ENCODE data around the gene CDK5R1.

Gene CDK5R1

GRCh38 chr17:32494621-32495358, 8.0 kb downstream of the CDK5R1 start:
- no peak for DNase-seq

GRCh38 chr17:32495359-32496231, 8.8 kb downstream of the CDK5R1 start:
- DNase-seq: no peak

- DNase-seq: no peak
Observed at GRCh38 chr17:32496395-32497073, 9.7 kb downstream of the CDK5R1 start.

- DNase-seq: no peak
Observed at GRCh38 chr17:32497431-32498205, 10.8 kb downstream of the CDK5R1 start.

GRCh38 chr17:32498391-32498790, 11.6 kb downstream of the CDK5R1 start:
- no peak for DNase-seq

GRCh38 chr17:32502013-32502412, 15.2 kb downstream of the CDK5R1 start:
- no peak for DNase-seq

GRCh38 chr17:32502710-32503109, 15.9 kb downstream of the CDK5R1 start:
- DNase-seq: no peak

GRCh38 chr17:32503251-32504165, 16.7 kb downstream of the CDK5R1 start:
- DNase-seq: peak; percentile 49

- DNase-seq: no peak
Observed at GRCh38 chr17:32504166-32504990, 17.6 kb downstream of the CDK5R1 start.

- DNase-seq: no peak
Observed at GRCh38 chr17:32508926-32509325, 22.1 kb downstream of the CDK5R1 start.

GRCh38 chr17:32510466-32510865, 23.7 kb downstream of the CDK5R1 start:
- no peak for DNase-seq

- no peak for DNase-seq
Observed at GRCh38 chr17:32512328-32512727, 25.5 kb downstream of the CDK5R1 start.

GRCh38 chr17:32513579-32513978, 26.8 kb downstream of the CDK5R1 start:
- DNase-seq: no peak

- no peak for DNase-seq
Observed at GRCh38 chr17:32514606-32515005, 27.8 kb downstream of the CDK5R1 start.

GRCh38 chr17:32515677-32516383, 29.0 kb downstream of the CDK5R1 start:
- DNase-seq: no peak

- no peak for DNase-seq
Observed at GRCh38 chr17:32516450-32516849, 29.7 kb downstream of the CDK5R1 start.

GRCh38 chr17:32516940-32517701, 30.3 kb downstream of the CDK5R1 start:
- DNase-seq: no peak

- DNase-seq: no peak
Observed at GRCh38 chr17:32517982-32518381, 31.2 kb downstream of the CDK5R1 start.

GRCh38 chr17:32518646-32519227, 31.9 kb downstream of the CDK5R1 start:
- no peak for DNase-seq
